Posterior vena cava (tissue), 2 donors: ENCODE results near the gene RRP9. TPM values are rescaled to one million over a fixed set of nuclear protein-coding genes. Genes with fewer than 3 reads are reported as not detected.
"Not testable (repeated sequence)": the region's sequence is repeated elsewhere in the genome, so short reads cannot be mapped to it uniquely, and the experiment has no call there.

Experiments
- DNase-seq: peaks from one replicate; pipeline ENCODE4 v3.0.0-alpha.2; 2020; ENCODE audit warnings: low spot score
- intact Hi-C, 2 donors: fragments of 100-400 bp; cut with DNase I; formaldehyde crosslinking; loops; one replicate each; pipeline versions ENCODE4 v1.14.1 to v1.14.2; 2022 to 2023
- total RNA-seq, 2 donors: library from RNA; stranded (reverse); fragmentation: NEBNext Ultra II Directional; extraction: Animal tissue kit (Norgen Biotek cat#: 25700); gene quantifications; one replicate each; pipeline ENCODE4 v1.2.1, GENCODE V29; 2021
- donor health status: DM: yes; HTN: yes; CAD: no.
- donor health status: DM: yes; HTN: yes; CAD: no.

RRP9 gene
- total RNA-seq, 2 donors from 2014 or later, result 13.4 to 14.9 TPM

DNA sequence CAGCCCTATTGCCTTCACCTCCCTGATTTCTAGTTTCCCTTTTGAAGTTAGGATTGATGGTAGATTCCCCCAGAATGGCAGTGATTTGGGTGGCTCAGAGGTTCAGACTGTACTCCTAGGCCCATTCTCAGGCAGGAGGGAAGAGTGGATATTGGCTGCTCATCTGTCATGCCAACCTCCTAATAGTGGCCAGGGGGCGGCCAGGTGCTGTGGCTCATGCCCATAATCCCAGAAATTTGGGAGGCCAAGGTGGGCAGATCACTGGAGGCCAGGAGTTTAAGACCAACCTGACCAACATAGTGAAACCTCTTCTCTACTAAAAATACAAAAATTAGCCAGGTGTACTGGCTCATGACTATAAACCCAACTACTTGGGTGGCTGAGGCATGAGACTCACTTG, 11.3 kb downstream of the RRP9 start:
- intact Hi-C loops, result no loop called here
- DNase-seq, result no peak

DNA sequence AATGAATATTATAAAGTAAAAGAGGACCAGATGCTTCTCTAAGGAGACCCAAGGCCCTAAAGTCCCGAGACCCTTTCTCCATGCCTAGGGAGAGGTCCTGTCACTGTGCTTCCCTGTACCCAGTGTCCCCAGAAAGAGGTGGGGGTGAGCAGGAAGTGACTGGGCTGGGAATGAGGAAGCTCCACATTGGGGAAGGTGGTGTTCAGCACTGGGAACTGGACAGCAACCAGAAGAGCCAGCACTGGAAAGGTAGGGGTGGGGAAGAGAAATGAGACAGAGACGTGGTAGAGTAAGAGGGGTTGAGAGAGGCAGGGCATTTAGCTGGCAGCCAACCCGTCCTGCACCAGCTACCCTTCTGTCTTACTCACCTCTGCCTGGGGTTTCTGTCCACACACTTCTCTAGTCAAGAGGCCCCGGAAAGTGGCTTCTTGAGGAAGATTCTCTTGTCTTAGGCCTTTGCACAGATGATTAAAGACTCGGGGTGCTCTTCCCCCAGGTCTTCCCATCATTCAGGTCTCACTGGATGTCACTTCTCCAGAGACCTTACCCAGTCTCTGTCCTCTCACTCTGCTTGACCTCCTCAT, 12.2 kb downstream of the RRP9 start:
- no peak for DNase-seq
- intact Hi-C loops, result no loop called here

DNA sequence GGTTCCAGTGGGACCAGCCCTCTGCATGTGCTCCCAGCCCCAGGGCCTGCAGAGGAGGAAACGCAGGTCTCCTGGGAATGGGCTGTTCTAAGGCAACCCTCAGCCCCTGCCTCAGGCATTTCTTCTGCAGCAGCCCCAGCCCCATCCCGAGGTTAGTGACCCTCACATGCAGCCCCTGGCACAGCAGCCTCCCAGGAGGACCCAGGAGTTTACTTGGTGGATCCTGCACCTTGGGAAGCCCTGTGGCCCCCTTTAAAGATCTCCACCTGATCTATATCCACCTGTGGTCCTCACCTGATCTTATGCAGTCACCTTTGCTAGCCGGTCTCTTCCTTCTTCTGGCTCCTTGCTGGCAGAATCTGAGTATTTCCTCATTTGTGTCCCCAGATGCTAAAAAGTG, 12.7 kb downstream of the RRP9 start:
- intact Hi-C loops, DNase-seq: not testable (repeated sequence)

DNA sequence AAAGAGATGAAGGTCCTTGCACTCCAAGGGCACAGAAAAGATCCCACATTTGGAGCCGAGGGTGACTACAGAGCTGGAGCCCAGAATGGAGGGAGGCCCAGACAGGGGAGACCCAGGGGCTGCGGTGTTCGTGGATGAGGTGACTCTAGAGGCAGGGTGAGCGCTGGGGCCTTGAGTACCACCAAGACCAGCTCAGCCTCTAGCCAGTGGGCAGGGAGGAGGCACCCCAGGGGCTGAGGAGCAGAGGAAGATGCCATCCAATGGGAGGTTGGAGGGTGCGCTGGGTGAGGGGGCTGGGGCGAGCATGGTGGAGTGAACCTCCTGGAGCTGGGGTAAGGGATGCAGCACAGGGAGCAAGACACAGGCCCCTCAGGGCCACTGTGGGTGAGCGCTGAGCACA, 13.3 kb downstream of the RRP9 start:
- no peak for DNase-seq
- intact Hi-C loops, result no loop called here

DNA sequence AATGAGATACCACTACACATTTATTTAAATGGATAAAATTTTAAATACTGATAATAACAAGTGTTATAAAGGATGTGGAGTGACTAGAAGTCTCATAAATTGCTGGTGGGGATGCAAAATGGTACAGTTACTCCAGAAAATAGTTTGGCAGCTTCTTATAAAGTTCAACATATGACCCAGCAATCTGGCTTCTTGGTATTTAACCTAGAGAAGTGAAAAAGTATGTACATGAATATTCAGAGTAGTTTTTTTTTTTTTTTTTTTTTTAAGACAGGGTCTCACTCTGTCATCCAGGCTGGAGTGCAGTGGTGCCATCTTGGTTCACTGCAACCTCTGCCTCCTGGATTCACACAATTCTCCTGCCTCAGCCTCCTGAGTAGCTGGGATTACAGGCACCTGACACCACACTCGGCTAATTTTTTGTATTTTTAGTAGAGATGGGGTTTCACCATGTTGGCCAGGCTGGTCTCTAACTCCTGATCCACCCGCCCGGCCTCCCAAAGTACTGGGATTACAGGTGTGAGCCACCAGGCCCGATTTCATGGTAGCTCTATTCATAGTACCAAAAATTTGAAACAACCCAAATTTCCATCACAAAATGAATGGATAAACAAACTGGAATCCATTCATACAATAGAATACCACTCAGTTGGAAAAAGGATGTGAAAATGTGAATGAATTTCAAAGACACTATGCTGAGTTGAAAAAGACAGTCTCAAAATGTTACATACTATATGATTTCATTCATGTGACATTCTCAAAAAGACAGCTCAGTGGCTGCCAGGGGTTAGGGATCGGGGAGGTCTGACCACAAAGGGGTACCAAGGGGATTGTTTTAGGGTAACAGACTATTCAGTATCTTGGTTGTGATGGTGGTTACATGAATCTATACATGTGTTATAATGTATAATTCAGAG, 14.4 kb downstream of the RRP9 start:
- DNase-seq, result no peak
- intact Hi-C loops, result no loop called here

DNA sequence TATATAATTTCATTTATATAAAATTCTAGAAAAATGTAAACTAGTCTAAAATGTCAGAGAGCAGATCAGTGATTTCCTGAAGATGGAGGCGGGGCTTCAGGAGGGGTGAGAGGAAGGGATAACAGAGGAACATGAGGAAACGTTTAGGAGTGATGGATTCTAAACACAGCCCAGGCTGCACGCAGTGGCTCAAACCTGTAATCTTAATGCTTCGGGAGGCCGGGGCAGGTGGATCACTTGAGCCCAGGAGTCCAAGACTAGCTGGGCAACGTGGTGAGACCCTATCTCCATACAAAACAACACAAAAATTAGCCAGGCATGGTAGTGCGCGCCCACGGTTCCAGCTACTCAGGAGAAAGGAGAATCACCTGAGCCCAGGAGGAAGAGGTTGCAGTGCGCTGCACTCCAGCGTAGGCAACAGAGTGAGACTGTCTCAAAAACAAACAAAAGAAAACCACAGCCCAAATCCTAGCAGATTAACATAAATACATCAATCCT, 20.6 kb downstream of the RRP9 start:
- no peak for DNase-seq
- intact Hi-C loops, result no loop called here

DNA sequence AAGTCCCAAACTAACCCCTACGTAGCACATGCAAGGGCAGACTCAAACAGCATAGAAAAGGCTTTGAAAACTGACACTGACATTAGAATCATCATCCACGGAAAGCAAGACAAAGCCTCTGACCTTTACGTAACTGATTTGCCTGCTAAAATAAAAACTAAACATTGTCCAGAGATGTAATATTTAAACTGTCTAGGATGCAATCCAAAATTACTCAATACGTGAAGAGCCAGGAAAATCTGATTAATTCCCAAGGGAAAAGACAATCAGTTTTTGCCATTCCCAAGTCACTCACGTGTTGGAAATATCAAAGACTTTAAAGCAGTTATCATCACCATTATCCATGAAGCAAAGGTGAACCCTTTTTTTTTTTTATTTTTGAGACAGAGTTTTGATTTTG, 25.3 kb downstream of the RRP9 start:
- no peak for DNase-seq
- intact Hi-C loops, result no loop called here

DNA sequence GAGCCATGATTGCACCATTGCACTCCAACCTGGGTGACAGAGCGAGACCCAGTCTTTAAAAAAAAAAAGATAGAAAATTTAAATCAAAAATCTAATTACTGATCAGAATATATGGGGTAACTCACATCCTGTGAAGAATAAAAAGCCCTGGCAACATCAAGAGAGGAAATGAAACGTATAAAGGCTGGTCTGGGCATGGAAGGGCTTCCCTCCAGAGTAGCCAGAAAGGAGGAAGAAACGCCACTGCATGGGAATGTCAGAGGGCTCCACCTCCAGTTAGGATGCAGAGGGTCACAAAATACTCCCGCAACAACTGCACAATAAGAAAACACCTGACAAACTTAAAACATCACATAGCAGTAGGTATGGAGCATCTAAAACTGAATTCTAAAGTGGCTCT, 33.7 kb downstream of the RRP9 start:
- no peak for DNase-seq
- intact Hi-C loops, result no loop called here

DNA sequence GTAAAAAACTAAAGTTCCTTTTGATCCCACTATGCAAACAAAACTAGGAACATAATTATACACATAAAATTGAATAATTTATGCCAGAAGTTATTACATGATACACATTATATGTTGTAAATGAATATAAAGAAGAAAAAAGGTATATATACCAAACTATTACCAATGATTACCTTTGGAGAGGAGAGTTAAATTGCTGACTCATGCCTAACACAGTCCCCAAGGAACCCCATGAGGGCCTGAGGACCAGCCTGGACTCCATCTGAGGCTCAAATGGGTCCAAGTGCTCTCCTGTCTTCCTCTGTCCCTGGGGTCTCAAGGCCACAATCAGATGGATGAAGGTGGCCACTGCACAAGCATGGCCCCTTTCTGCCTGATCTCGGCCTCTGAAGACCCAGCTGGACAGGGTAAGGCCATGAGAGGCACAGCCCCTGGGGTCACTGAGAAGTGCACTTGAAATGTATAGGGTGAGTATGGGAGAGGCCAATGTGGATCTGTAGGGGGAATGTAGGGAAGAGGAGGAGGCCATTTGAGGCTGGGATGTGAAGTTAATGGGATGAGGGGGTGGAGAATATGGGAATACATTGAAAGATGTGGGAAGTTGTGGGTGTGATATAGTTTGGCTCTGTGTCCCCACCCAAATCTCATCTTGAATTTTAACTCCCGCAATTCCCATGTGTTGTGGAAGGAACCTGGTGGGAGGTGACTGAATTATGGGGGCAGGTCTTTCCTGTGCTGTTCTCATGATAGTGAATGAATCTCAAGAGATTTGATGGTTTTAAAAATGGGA, 37.5 kb downstream of the RRP9 start:
- DNase-seq, result no peak
- intact Hi-C loops, result no loop called here

DNA sequence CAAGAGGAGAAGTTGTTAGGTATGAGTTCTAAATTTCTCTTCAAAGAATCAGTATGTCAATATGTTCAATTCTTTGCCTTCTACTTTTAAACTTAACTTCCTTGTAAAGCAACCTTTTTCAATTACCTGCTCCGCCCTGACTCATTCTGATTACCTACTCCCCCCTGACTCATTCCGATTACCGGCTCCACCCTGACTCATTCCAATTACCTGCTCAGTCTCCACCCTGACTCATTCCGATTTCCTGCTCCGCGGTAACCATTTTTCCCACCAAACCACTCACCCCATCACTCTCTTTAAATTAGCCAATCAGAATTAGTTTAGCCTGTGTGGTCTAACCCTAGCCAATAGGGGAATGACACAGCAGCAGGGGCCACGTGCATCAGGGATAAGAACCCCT, 39.3 kb downstream of the RRP9 start:
- DNase-seq, intact Hi-C loops: not testable (repeated sequence)

DNA sequence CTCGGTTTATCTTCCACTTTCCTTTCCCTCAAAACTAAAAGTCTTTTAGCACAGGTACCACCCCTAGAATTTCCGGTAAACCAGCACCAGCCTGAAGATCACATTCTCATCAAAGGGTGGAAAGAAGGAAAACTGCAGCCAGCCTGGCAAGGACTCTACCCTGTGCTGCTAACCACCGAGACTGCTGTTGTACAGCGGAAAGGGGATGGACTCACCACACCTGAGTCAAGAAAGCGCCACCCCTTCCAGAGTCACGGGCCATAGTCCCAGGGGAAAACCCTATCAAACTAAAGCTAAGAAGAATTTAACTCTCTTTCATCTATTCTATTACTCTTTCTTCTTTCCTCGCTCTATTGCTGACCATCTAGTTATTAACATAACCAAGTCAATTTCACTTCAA, 41.7 kb downstream of the RRP9 start:
- intact Hi-C loops, DNase-seq: not testable (repeated sequence)

DNA sequence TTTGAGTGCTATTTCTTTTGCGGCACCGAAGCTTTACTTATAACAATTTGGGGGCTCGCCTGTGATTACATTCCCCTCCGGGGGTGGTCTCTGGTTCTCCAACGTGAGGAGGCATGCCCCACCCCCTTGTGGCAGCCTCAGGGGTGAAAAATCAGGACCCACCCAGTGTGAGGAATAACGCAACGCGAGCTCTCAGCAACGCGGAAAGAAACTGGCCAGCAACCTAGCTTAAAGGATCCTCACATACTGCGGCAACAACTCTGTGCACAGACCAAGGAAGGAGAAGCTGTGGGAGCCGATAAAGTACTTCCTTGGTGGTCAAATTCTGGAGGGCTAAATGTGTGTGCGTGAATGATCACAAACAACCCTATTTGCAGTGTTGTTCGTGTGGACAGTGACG, 44.3 kb downstream of the RRP9 start:
- no peak for DNase-seq
- intact Hi-C loops, result no loop called here

DNA sequence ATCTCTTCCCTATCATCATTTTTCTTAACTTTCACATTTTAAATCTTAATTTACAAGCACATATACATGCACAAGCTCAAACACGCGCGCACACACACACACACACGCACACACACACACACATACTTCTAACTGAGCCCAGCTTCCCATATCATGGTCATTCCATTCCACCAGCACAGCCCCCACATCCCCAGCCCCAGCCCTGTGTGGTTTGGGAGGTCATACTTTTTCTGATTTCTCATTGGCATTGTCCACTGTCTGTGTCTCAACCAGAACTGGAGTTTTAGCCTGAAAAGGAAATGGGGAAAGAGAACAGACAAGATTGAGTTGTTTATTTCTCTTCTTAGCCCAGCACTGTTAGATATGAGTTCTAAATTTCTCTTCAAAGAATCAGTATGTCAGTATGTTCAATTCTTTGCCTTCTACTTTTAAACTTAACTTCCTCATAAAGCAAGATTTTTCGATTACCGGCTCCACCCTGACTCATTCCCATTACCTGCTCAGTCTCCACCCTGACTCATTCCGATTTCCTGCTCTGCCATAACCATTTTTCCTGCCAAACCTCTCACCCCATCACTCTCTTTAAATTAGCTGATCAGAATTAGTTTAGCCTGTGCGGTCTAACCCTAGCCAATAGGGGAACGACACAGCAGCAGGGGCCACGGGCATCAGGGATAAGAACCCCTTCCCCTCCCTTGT, 44.9 kb downstream of the RRP9 start:
- intact Hi-C loops, result no loop called here
- no peak for DNase-seq

DNA sequence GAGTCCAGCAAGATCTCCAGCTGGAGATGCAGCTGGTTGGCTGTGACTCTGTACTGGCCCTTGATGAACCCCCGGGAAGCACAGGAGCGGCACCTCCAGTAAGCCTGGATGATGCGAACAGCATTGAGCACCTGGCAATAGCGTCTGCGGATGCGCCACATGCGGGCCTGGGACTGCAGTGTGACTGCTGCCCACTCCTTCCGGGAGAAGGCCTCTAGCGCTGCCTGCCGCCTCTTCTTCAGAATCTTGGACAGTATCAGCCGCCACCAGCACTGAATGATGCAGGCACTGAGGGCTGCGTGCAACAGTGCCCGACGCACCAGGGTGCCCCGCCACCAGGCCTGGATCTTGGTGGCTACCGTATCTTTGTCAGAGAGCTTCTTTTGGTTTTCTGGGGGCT, 46.8 kb downstream of the RRP9 start:
- DNase-seq, result no peak

DNA sequence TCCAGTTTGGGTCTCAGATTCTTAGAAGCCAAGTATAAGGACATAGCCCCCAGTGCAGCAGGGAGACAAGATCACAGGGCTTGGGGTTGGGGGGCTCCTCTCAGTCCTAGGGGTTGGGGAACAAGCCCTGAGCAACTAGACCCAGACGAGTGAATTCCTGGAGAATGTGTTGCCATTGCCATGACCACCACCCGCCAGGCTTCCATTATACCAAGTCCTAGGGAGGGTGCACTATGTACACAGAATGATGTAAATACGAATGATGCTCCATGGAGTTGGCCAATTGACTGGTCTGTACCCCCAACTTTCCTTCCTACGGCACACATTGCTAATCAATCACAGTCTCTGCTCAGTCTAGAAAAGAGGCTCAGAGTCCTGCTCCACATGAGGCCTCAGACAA, 47.3 kb downstream of the RRP9 start:
- intact Hi-C loops, result no loop called here
- DNase-seq, result no peak

More for the DNA sequence above, 46.8 kb downstream of the RRP9 start:
- intact Hi-C loops, result no loop called here

DNA sequence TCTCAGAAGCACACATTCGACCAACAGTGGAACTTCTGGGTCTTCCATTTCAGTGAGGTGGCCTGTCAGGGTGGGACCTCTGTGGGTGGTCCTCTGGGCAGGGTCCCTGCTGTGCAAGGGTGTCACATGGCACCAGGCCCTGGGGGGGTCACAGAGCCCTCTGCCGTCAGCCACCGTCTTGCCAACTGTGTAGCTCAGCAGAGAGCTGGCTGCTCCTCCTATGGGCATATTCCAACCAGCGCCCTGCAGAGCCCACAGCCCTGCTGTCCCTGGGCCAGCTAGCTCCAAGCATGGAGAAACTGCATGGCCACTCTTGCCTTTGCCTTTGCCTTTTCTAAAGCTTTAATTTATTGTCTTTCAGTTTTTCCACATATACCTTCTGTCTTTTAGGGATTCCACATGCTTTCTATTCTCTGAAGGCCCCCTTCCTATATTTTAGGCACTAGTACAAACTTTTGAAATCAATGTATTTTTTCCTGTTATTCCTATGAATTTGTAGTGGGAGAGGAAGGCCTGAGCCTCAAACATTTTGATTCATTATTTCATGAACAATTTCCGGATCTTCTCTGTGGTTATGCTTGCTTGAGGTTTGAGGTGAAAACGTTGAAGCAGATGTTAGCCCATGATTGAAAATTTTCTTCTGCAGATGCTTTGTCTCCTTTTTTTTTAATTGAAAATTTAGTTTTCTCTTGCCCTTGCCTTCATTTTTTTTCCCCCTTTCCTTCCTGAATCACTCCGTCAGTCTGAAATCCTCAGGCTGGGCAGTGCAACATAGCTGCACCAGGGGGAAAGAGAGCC, 50.3 kb downstream of the RRP9 start:
- intact Hi-C loops, result no loop called here
- no peak for DNase-seq

DNA sequence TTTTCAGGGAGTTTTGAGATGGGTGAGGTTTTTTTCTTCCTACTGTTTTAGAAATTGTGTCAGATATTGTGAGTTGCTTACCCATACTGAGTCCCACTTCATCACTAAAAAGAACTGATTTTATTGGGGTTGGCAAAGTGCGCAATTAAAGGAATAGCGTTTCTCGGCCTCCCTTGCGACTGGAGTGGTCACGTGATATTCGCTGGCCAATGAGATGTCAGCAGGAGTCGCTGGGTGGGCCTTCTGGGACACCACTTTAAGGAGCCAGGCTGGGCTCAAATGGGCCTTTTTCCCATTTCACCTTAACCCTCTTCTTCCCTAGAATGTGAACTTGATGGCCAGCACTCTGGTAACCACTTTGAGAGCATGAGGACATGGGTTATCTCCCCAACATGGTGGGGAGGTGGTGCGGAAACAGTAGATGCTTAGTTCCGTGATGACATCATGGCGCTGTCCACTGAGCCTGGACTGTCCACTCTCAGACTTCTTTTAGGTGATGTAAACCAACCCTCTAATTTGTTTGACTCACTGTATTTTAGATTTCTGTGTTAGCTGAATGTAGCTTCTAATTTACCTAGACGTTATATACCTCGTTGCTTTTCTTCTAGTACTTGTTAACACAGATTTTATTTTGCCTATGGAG, 53.1 kb downstream of the RRP9 start:
- intact Hi-C loops, result no loop called here
- DNase-seq, result no peak

DNA sequence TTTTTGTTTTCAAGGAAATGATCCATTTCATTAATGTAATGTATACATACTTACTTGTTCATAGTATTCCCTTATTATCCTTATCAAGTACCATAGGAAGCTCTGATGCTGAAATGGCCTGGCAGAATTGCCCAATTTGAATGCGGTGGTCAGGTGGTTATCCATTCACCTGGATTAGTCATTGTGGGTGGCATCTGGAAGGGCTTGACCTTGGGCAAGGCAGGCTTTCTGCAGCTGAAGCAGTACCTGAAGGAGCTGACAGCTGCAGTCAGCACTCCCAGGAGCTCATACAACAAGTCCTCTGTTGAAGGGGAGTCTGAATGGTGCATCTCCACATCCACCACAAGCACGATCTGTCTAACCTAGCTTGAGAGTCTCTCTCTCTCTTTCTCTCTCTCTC, 54.1 kb downstream of the RRP9 start:
- no peak for DNase-seq
- intact Hi-C loops, result no loop called here
